PC-9 (cell line): ENCODE results near the gene SLC25A30. TPM values are rescaled to one million over a fixed set of nuclear protein-coding genes. Genes with fewer than 3 reads are reported as not detected.
A peak's percentile ranks its signal among the peaks of the same experiment; 100 is the strongest.
"Not testable (repeated sequence)": the region's sequence is repeated elsewhere in the genome, so short reads cannot be mapped to it uniquely, and the experiment has no call there.

ENCODE experiments used
- BruUV-seq: library from RNA; stranded (reverse); fragments of 400-500 nt; replicated peaks from 2 replicates; lab custom pipeline; 2021; lab: Mats Ljungman, UMichigan
- CTCF ChIA-PET: fragments of 300-600 bp; sonication (Branson Sonifier 250); formaldehyde crosslinking; loops from one replicate; lab custom pipeline; 2022; ENCODE audit warnings: antibody characterized with exemption; lab: Charles Lee
- POLR2A ChIA-PET: fragments of 300-600 bp; sonication (Branson Sonifier 250); formaldehyde crosslinking; loops from one replicate; lab custom pipeline; 2022; ENCODE audit warnings: antibody characterized with exemption; ENCODE audit not compliant: unreplicated experiment; lab: Charles Lee
- DNase-seq, 2 experiments: peaks; one replicate each; pipeline versions ENCODE4 v3.0.0 to v3.0.0-alpha.2; 2015 to 2022; ENCODE audit warnings: mixed read lengths in 1 of 2
- H2AFZ ChIP-seq: fragments of 200-600 bp; sonication (generic); 2 replicates; pipeline ENCODE4 v1.8.1; 2017; ENCODE audit warnings: antibody characterized with exemption
- H3F3A ChIP-seq: fragments of 200-600 bp; sonication (generic); 2 replicates; pipeline ENCODE4 v1.8.1; 2017; ENCODE audit warnings: antibody characterized with exemption, mild to moderate bottlenecking, low read depth; ENCODE audit not compliant: insufficient read depth
- H3K27ac ChIP-seq: fragments of 200-600 bp; sonication (generic); 2 replicates; pipeline ENCODE4 v1.6.1; 2016; ENCODE audit warnings: mixed run types
- H3K27me3 ChIP-seq: fragments of 200-600 bp; sonication (generic); 2 replicates; pipeline ENCODE4 v1.6.1; 2016; ENCODE audit warnings: low read depth, mixed run types; ENCODE audit not compliant: insufficient read depth
- H3K36me3 ChIP-seq: fragments of 200-600 bp; sonication (generic); 2 replicates; pipeline ENCODE4 v1.6.1; 2016; ENCODE audit warnings: low read depth, mixed run types
- H3K4me1 ChIP-seq: fragments of 200-600 bp; sonication (generic); replicated peaks from 2 replicates; pipeline ENCODE4 v1.6.1; 2016; ENCODE audit warnings: mixed run types; ENCODE audit not compliant: insufficient read depth
- H3K4me2 ChIP-seq: fragments of 200-600 bp; sonication (generic); 2 replicates; pipeline ENCODE4 v1.6.1; 2017; ENCODE audit warnings: mixed run types
- H3K4me3 ChIP-seq: fragments of 200-600 bp; sonication (generic); 2 replicates; pipeline ENCODE4 v1.6.1; 2016; ENCODE audit warnings: mixed run types
- H3K79me2 ChIP-seq: fragments of 200-600 bp; sonication (generic); 2 replicates; pipeline ENCODE4 v1.6.1; 2017; ENCODE audit warnings: low read depth, mixed run types
- H3K9me2 ChIP-seq: fragments of 200-600 bp; sonication (generic); 2 replicates; pipeline ENCODE4 v1.8.1; 2017; ENCODE audit warnings: mild to moderate bottlenecking; ENCODE audit not compliant: insufficient read depth
- H3K9me3 ChIP-seq: fragments of 200-600 bp; sonication (generic); 2 replicates; pipeline ENCODE4 v1.8.1; 2016; ENCODE audit warnings: low read depth; ENCODE audit not compliant: insufficient read depth
- H4K20me1 ChIP-seq: fragments of 200-600 bp; sonication (generic); 2 replicates; pipeline ENCODE4 v1.8.1; 2017; ENCODE audit not compliant: insufficient read depth
- CTCF ChIP-seq: fragments of 200-600 bp; sonication (generic); conservative IDR thresholded peaks from 2 replicates; pipeline ENCODE4 v1.6.1; 2017; ENCODE audit warnings: mixed run types, antibody characterized with exemption, mild to moderate bottlenecking, moderate library complexity
- EZH2 ChIP-seq: fragments of 200-600 bp; sonication (generic); IDR thresholded peaks from 2 replicates; pipeline ENCODE4 v1.8.0; 2017; ENCODE audit warnings: antibody characterized with exemption, low read depth
- intact Hi-C: fragments of 100-400 bp; cut with micrococcal nuclease; formaldehyde crosslinking; loops from one replicate; pipeline ENCODE4 v1.10.0; 2022; ENCODE audit not compliant: unreplicated experiment
- total RNA-seq: library from RNA; stranded (reverse); gene quantifications from 2 replicates; pipeline ENCODE4 v1.2.3, GENCODE V29; 2021

SLC25A30 gene
- total RNA-seq, 1 experiment from 2014 or later, result 11.2 TPM

- Histone ChIP-seq H3K9me2 (no peaks in the 10 kb centered on the region), H3F3A (peaks cover 14% of the 10 kb centered on the region; the same call in 1 of the 2 replicates), H3K27ac (peak overlapping the region; percentile 12; the same call in 1 of the 2 replicates), H3K79me2 (no peaks in the 10 kb centered on the region; the same call in 1 of the 2 replicates), H3K4me1 (no peaks in the 10 kb centered on the region), H3K9me3 (no peaks in the 10 kb centered on the region), H2AFZ (no peak overlapping the region), H3K27me3 (no peaks in the 10 kb centered on the region), H3K36me3 (peaks cover 10% of the 10 kb centered on the region; the same call in 1 of the 2 replicates), H3K4me2 (no peak overlapping the region), H3K4me3 (no peak overlapping the region), H4K20me1 (peaks cover 3% of the 10 kb centered on the region; the same call in 1 of the 2 replicates)
- no TSS peak for BruUV-seq
- ChIA-PET CTCF (interaction anchor here (0.7 kb wide), 1 partner anchor 20 kb away, joined by 5 read pairs; no protein-coding TSS in a partner anchor), POLR2A (no interaction called here)
- intact Hi-C loops, result no loop called here
- DNase-seq, result no peak
- no peak for TF ChIP-seq EZH2
- no peak for TF ChIP-seq CTCF
Measured at GRCh38 chr13:45349438-45349837, 68.7 kb downstream of the SLC25A30 start.

- intact Hi-C loops, H3K27ac ChIP-seq, CTCF ChIA-PET, DNase-seq, H3K27me3 ChIP-seq, BruUV-seq, H2AFZ ChIP-seq, H3K4me3 ChIP-seq, H3K9me2 ChIP-seq, H3K9me3 ChIP-seq, H3K4me2 ChIP-seq: not testable (repeated sequence)
- POLR2A ChIA-PET, result interaction anchor here (0.6 to 0.7 kb wide), 2 partner anchors 9 to 302 kb away, joined by 4 read pairs; no protein-coding TSS in a partner anchor
- Histone ChIP-seq H3K36me3 (peaks cover 15% of the 10 kb centered on the region), H3K79me2 (peaks cover 43% of the 10 kb centered on the region), H4K20me1 (peaks cover 13% of the 10 kb centered on the region), H3F3A (peaks cover 40% of the 10 kb centered on the region), H3K4me1 (peaks cover 16% of the 10 kb centered on the region)
Measured at GRCh38 chr13:45344064-45344463, 74.1 kb downstream of the SLC25A30 start.

Other genes starting within 250 kb of the SLC25A30 start
- gene KCTD4, start 217.3 kb downstream of the SLC25A30 start, total RNA-seq, result not detected in 2 replicates
- 1,968 and 2,237 TPM in 2 replicates for gene TPT1, start 77.2 kb downstream of the SLC25A30 start, total RNA-seq
- 20.4 and 22.3 TPM in 2 replicates for gene COG3, start 46.6 kb upstream of the SLC25A30 start, total RNA-seq
- not detected in 2 replicates for gene ERICH6B, start 197.4 kb upstream of the SLC25A30 start, total RNA-seq